Kidney epithelial cell (primary cell): ENCODE measurements around the gene TXNDC2. TPM values are rescaled to one million over a fixed set of nuclear protein-coding genes. Genes with fewer than 3 reads are reported as not detected.

ENCODE experiments used
- DNase-seq: peaks from one replicate; pipeline ENCODE4 v3.0.0-alpha.2; 2010; ENCODE audit warnings: low read depth
- H3K27me3 ChIP-seq: 2 replicates; pipeline ENCODE4 v1.6.0; 2011; ENCODE audit warnings: low read length; ENCODE audit not compliant: control insufficient read depth, insufficient read depth
- H3K36me3 ChIP-seq: 2 replicates; pipeline ENCODE4 v1.5.1; 2011; ENCODE audit warnings: low read length; ENCODE audit not compliant: control insufficient read depth, insufficient read depth
- H3K4me3 ChIP-seq: 2 replicates; pipeline ENCODE4 v1.5.1; 2011; ENCODE audit warnings: low read depth, mild to moderate bottlenecking, control low read depth, low read length
- CTCF ChIP-seq: IDR thresholded peaks from 2 replicates; pipeline ENCODE4 v1.5.1; 2011; ENCODE audit warnings: mild to moderate bottlenecking, moderate library complexity, low read length, control low read depth, inconsistent platforms; ENCODE audit not compliant: insufficient read depth, poor library complexity, severe bottlenecking
- total RNA-seq: library from RNA; depleted of rRNA; stranded (reverse); fragments of >200 nt; gene quantifications from 2 replicates; pipeline ENCODE4 v1.2.3, GENCODE V29; 2015

The TXNDC2 gene
- total RNA-seq = not detected in 2 replicates

DNA sequence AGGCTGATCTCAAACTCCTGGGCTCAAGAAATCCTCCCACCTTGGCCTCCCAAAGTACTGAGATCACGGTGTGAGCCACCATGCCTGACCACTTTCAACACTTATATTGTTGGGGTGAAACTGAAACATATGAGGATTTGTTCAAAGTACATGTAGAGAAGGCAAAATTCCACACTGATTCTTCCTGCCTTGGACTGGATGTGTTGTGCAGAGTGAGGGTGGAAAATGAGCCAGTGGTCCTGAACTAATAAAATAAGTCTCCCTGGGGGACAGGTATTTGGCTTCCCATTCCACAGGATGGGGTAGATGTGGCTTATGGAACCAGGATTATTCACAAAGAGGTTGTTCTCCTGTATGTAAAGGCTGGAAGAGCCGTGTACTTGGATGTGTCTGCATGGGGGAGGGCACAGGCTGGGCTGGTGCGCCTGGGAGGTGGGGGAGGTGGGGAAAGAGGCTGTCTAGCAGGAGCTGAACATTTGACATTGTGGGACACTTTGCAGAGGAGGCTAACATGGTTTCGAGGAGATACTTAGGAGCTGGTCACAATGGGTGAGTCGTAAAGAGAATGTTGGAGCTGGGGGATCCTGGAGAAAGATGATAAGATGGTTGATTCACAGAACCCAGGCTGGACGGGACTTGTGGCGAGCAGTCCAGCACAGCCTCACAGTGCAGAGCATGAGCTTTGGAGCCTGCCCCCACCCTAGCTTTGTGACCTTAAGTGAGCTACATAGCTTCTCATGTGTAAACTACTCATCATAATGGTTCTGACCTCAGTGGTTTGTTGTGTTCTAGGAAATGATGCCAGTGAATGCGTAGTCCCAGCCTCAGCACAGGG lies at the start of gene TXNDC2:
TXNDC2 (plus strand) TSS at position 804 of the 835 bp plus-strand sequence. CDS start 708 bp downstream, outside the sequence.
- Histone ChIP-seq H3K27me3 (no peaks in the 10 kb centered on the region), H3K36me3 (no peaks in the 10 kb centered on the region), H3K4me3 (no peak within 1 kb of the TSS)
- DNase-seq = no peak
- no peak for TF ChIP-seq CTCF

- DNase-seq = no peak
- no peaks in the 10 kb centered on the region for H3K27me3 ChIP-seq
- no peak for TF ChIP-seq CTCF
- no peaks in the 10 kb centered on the region for H3K36me3 ChIP-seq
- no peak overlapping the region for H3K4me3 ChIP-seq
Observed at GRCh38 chr18:9838144-9838877, 47.5 kb upstream of the TXNDC2 start.

- no peaks in the 10 kb centered on the region for H3K27me3 ChIP-seq
- no peak overlapping the region for H3K4me3 ChIP-seq
- no peak for DNase-seq
- H3K36me3 ChIP-seq = no peaks in the 10 kb centered on the region
- no peak for TF ChIP-seq CTCF
Observed at GRCh38 chr18:9839211-9839610, 46.6 kb upstream of the TXNDC2 start.

- no peak for DNase-seq
- no peak for TF ChIP-seq CTCF
- Histone ChIP-seq H3K27me3 (no peaks in the 10 kb centered on the region), H3K4me3 (no peak overlapping the region), H3K36me3 (no peaks in the 10 kb centered on the region)
Observed at GRCh38 chr18:9839853-9840252, 45.9 kb upstream of the TXNDC2 start.

- Histone ChIP-seq H3K4me3 (no peak overlapping the region), H3K36me3 (no peaks in the 10 kb centered on the region), H3K27me3 (no peaks in the 10 kb centered on the region)
- no peak for DNase-seq
- TF ChIP-seq CTCF = no peak
Observed at GRCh38 chr18:9841752-9842151, 44.0 kb upstream of the TXNDC2 start.
